OCI-LY7 (cell line): ENCODE data around the gene TRIM4. TPM values are rescaled to one million over a fixed set of nuclear protein-coding genes. Genes with fewer than 3 reads are reported as not detected.
A peak's percentile ranks its signal among the peaks of the same experiment; 100 is the strongest.
"Not testable (repeated sequence)": the region's sequence is repeated elsewhere in the genome, so short reads cannot be mapped to it uniquely, and the experiment has no call there.

Source experiments
- BruUV-seq: library from RNA; stranded (reverse); fragments of 400-500 nt; replicated peaks from 2 replicates; lab custom pipeline; 2021; lab: Mats Ljungman, UMichigan
- CTCF ChIA-PET: fragments of 300-600 bp; sonication (Branson Sonifier 250); formaldehyde crosslinking; loops from one replicate; lab custom pipeline; 2022; ENCODE audit warnings: antibody characterized with exemption; ENCODE audit not compliant: unreplicated experiment; lab: Charles Lee
- POLR2A ChIA-PET: fragments of 300-600 bp; sonication (Branson Sonifier 250); formaldehyde crosslinking; loops from one replicate; lab custom pipeline; 2022; ENCODE audit warnings: antibody characterized with exemption; lab: Charles Lee
- DNase-seq: peaks from one replicate; pipeline ENCODE4 v3.0.0-alpha.2; 2015; ENCODE audit warnings: low spot score
- H2AFZ ChIP-seq: fragments of 200-600 bp; sonication (generic), shearing (Covaris generic); 2 replicates; pipeline ENCODE4 v1.6.1; 2014; ENCODE audit warnings: mild to moderate bottlenecking, antibody characterized with exemption, low read length, moderate library complexity
- H3K27ac ChIP-seq: fragments of 200-600 bp; sonication (generic); 2 replicates; pipeline ENCODE4 v1.5.1; 2014; ENCODE audit warnings: mixed run types, low read depth, mild to moderate bottlenecking, moderate library complexity, low read length, inconsistent platforms; ENCODE audit not compliant: poor library complexity, severe bottlenecking
- H3K36me3 ChIP-seq: fragments of 200-600 bp; sonication (generic); 2 replicates; pipeline ENCODE4 v1.6.1; 2014; ENCODE audit warnings: mild to moderate bottlenecking, antibody characterized with exemption, low read length, moderate library complexity, mixed read lengths; ENCODE audit not compliant: insufficient read depth
- H3K4me1 ChIP-seq: fragments of 200-600 bp; sonication (generic); 2 replicates; pipeline ENCODE4 v1.5.1; 2014; ENCODE audit warnings: mild to moderate bottlenecking, low read length; ENCODE audit not compliant: insufficient read depth, poor library complexity, severe bottlenecking
- H3K4me2 ChIP-seq: fragments of 200-600 bp; sonication (generic); 2 replicates; pipeline ENCODE4 v1.6.1; 2014; ENCODE audit warnings: mild to moderate bottlenecking, low read length
- H3K4me3 ChIP-seq: fragments of 200-600 bp; sonication (generic); 2 replicates; pipeline ENCODE4 v1.5.1; 2014; ENCODE audit warnings: mild to moderate bottlenecking, low read depth, low read length; ENCODE audit not compliant: poor library complexity, severe bottlenecking
- H3K79me2 ChIP-seq: fragments of 200-600 bp; sonication (generic); 2 replicates; pipeline ENCODE4 v1.6.1; 2016; ENCODE audit warnings: low read depth, mild to moderate bottlenecking, low read length, moderate library complexity, mixed read lengths; ENCODE audit not compliant: insufficient read depth
- H3K9me2 ChIP-seq: fragments of 200-600 bp; sonication (generic); 2 replicates; pipeline ENCODE4 v1.6.1; 2016; ENCODE audit warnings: mild to moderate bottlenecking, low read length, mixed read lengths; ENCODE audit not compliant: insufficient read depth
- H3K9me3 ChIP-seq: fragments of 200-600 bp; sonication (generic); 2 replicates; pipeline ENCODE4 v1.6.1; 2014; ENCODE audit warnings: mild to moderate bottlenecking, mixed run types, low read length, mixed read lengths
- H4K20me1 ChIP-seq: fragments of 200-600 bp; sonication (generic); 2 replicates; pipeline ENCODE4 v1.6.1; 2014; ENCODE audit warnings: mild to moderate bottlenecking, antibody characterized with exemption, low read length, moderate library complexity, mixed read lengths; ENCODE audit not compliant: insufficient read depth
- EZH2phosphoT487 ChIP-seq: fragments of 200-600 bp; sonication (generic); IDR thresholded peaks from 2 replicates; pipeline ENCODE4 v1.6.1; 2018; ENCODE audit warnings: low read depth, borderline replicate concordance, mild to moderate bottlenecking, mixed run types, antibody characterized with exemption, low read length, moderate library complexity, mixed read lengths
- intact Hi-C: fragments of 100-400 bp; cut with micrococcal nuclease; formaldehyde crosslinking; loops from one replicate; pipeline ENCODE4 v1.10.0; 2022; ENCODE audit not compliant: unreplicated experiment
- total RNA-seq, 2 experiments: library from RNA; depleted of rRNA in 1 of 2; stranded (reverse); fragments of >200 nt in 1 of 2; shearing (Covaris generic) in 1 of 2; gene quantifications; 2 replicates each; pipeline ENCODE4 v1.2.3, GENCODE V29; 2014 to 2022
- TF ChIP-seq, protein P1 (sequence below): fragments of 200-600 bp; sonication (generic); conservative IDR thresholded peaks from 2 replicates; pipeline ENCODE4 v1.5.1; 2014; ENCODE audit warnings: mild to moderate bottlenecking, antibody characterized with exemption, low read length, moderate library complexity, mixed read lengths

Gene TRIM4
- total RNA-seq, 2 experiments from 2014 or later, result 7.5 to 22.5 TPM

DNA sequence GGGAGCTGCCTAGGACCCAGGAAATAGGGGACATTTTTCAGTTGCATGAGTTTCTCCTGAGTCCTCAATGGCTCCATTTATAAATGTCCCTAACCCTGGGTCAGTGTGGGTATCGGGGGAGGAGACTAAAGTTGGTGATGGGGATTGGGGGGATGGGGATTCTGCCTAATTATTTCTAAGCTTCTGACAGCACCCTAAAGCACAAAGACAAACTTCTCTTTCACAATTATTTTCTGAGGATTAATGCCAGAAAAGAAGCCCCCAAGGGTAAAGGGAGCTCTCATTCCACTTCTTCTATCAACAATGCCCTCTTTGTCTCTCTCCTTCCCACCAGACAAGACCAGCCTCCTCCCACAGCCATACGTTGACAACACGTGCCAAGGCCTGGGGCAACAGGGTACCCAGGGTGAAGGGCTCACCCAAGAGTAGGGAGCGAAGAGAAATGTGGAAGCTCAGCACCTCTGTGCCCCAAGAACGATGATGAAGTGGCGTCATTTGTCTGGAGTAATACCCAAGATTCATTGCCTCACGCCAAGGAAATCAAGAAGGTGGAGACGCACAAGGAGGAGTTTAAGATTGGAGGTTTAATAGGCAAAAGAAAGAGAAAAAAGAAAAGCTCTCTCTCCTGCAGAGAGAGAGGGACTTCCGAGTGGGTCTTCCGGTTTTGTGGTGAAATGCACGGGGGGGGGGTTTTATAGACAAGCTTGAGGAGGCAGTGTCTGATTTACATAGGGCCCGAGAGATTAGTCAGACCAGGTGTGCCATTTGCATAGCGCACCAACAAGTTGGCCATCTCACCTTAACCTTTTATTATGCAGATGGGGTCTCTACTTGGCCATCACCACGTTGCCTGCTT lies 24.5 kb upstream of the TRIM4 start:
- no TSS peak for BruUV-seq
- peak overlapping the region; percentile 81 for H2AFZ ChIP-seq

DNA sequence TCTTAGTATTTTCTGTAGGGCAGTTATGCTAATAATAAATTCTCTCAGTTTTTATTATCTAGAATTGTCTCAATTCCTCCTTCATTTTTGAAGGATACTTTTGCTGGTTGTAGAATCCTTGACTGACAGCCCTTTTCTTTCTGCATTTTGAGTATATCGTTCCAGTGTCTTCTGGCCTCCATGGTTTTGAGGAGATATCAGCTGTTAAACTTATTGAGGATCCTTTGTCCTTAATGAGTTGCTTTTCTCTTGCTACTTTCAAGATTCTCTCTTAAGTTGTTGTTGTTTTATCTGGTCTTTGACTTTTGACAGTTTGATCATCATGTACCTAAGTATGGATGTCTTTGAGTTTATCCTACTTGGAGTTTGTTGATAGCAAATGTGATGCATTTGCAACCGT lies 19.0 kb upstream of the TRIM4 start:
- Histone ChIP-seq H3K36me3 (no peaks in the 10 kb centered on the region), H3K9me2 (no peaks in the 10 kb centered on the region), H3K79me2 (no peaks in the 10 kb centered on the region), H3K4me1 (no peaks in the 10 kb centered on the region), H3K9me3 (peaks cover 19% of the 10 kb centered on the region), H2AFZ (no peak overlapping the region), H3K27ac (no peak overlapping the region), H4K20me1 (no peaks in the 10 kb centered on the region), H3K4me2 (no peak overlapping the region), H3K4me3 (no peak overlapping the region)
- BruUV-seq, result no TSS peak
- intact Hi-C loops, result no loop called here
- no peak for TF ChIP-seq EZH2phosphoT487
- TF ChIP-seq, protein P1, sequence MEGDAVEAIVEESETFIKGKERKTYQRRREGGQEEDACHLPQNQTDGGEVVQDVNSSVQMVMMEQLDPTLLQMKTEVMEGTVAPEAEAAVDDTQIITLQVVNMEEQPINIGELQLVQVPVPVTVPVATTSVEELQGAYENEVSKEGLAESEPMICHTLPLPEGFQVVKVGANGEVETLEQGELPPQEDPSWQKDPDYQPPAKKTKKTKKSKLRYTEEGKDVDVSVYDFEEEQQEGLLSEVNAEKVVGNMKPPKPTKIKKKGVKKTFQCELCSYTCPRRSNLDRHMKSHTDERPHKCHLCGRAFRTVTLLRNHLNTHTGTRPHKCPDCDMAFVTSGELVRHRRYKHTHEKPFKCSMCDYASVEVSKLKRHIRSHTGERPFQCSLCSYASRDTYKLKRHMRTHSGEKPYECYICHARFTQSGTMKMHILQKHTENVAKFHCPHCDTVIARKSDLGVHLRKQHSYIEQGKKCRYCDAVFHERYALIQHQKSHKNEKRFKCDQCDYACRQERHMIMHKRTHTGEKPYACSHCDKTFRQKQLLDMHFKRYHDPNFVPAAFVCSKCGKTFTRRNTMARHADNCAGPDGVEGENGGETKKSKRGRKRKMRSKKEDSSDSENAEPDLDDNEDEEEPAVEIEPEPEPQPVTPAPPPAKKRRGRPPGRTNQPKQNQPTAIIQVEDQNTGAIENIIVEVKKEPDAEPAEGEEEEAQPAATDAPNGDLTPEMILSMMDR, result no peak
- ChIA-PET POLR2A (interaction anchor here (0.6 to 1.0 kb wide), 3 partner anchors 19 to 621 kb away, joined by 3 to 4 read pairs (median 3); partner anchors contain the start of gene TRIM4), CTCF (no interaction called here)
- DNase-seq, result no peak

More for the DNA sequence above, 24.5 kb upstream of the TRIM4 start:
- no peaks in the 10 kb centered on the region for H3K36me3 ChIP-seq
- ChIA-PET POLR2A (interaction anchor here (0.6 to 1.7 kb wide), 4 partner anchors 12 to 1176 kb away, joined by 3 to 8 read pairs (median 6); partner anchors contain the start of gene TRIM4), CTCF (no interaction called here)
- H4K20me1 ChIP-seq, result no peaks in the 10 kb centered on the region
- H3K9me2 ChIP-seq, result no peaks in the 10 kb centered on the region
- peak overlapping the region; percentile 54 for H3K4me2 ChIP-seq
- peak overlapping the region; percentile 24 for H3K4me3 ChIP-seq
- no peaks in the 10 kb centered on the region for H3K79me2 ChIP-seq
- H3K27ac ChIP-seq, result no peak overlapping the region
- H3K9me3 ChIP-seq, result peaks cover 6% of the 10 kb centered on the region; the same call in 1 of the 2 replicates
- intact Hi-C loops, result no loop called here
- H3K4me1 ChIP-seq, result peaks cover 12% of the 10 kb centered on the region
- TF ChIP-seq, protein P1, result no peak
- TF ChIP-seq EZH2phosphoT487, result no peak
- DNase-seq, result peak; percentile 57

DNA sequence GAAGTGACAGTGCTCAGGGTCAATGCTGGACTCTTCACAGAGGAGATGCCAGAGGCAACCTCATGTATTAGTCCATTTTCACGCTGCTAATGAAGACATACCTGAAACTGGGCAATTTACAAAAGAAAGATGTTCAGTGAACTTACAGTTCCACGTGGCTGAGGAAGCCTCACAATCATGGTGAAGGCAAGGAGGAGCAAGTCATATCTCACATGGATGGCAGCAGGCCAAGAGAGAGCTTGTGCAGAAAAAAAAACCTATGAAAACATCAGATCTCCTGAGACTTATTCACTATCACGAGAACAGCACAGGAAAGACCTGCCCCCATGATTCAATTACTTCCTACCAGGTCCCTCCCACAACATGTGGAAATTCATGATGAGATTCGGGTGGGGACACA lies 15.7 kb upstream of the TRIM4 start:
- H3K4me3 ChIP-seq, H3K79me2 ChIP-seq, intact Hi-C loops, DNase-seq, H3K4me2 ChIP-seq, H4K20me1 ChIP-seq, H3K4me1 ChIP-seq, H3K9me2 ChIP-seq, H2AFZ ChIP-seq, H3K27ac ChIP-seq, BruUV-seq, CTCF ChIA-PET, H3K36me3 ChIP-seq: not testable (repeated sequence)
- POLR2A ChIA-PET, result interaction anchor here (1.2 kb wide), 1 partner anchor 12 kb away, joined by 3 read pairs; no protein-coding TSS in a partner anchor
- peaks cover 19% of the 10 kb centered on the region for H3K9me3 ChIP-seq
